CMK (cell line): ENCODE results near the gene MAZ.
"Not testable (repeated sequence)": the region's sequence is repeated elsewhere in the genome, so short reads cannot be mapped to it uniquely, and the experiment has no call there.

Source experiments
- DNase-seq: peaks from one replicate; pipeline ENCODE4 v3.0.0-alpha.2; 2010; ENCODE audit warnings: low read depth

The MAZ gene

DNA sequence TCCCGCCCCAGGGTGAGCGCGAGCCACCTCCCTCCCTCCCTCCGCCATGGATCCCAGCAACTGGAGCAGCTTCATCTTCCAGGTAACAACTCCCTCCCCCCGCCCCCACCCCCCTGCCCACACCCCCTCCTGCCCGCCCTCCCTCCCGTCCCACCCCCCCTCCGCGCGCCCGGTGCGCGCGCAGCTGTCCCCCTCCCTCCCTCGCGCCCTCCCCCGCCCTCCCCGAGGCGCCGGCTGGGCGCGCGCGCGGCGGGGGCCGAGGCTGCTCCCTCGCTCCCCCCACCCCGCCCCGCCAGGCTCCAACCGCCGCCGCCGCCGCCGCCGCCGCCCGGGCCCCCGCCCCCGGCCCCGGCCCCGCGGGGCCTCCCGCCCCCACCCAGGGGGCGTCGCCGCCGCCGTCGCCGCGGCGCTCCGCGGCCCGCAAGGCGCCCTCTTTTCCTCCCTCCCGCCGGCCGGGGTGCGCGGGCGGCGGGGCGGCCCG is at the start of gene MAZ:
Gene MAZ (plus strand): TSS at position 431 of the 481 bp plus-strand sequence. CDS start 173 bp downstream, outside the sequence.
- peak; percentile 87 for DNase-seq

GRCh38 chr16:29756654-29757053 is 49.7 kb upstream of the MAZ start:
- DNase-seq = no peak

- not testable (repeated sequence) for DNase-seq
Observed at GRCh38 chr16:29757086-29757485, 49.2 kb upstream of the MAZ start.

DNA sequence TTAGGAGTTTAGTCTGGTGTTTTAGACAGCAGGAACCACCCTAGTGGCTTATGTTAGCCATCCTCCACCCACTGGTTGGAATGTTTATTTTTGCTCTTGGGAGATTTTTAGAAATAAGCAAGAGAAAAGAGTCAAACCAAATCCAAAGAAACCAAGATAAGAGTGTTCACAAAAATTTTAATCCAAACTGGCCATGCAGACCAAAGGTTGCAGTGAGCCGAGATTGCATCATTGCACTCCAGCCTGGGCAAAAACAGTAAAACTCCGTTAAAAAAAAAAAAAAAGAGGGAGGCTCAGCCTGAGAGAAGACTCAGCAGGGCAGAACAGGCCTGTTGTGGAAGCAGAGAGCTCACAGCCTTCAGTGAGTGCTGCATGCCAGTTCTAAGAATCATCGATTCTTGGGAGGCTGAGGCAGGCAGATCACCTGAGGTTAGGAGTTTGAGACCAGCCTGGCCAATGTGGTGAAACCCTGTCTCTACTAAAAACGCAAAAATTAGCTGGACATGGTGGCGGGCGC is 48.3 kb upstream of the MAZ start:
- DNase-seq = no peak

DNA sequence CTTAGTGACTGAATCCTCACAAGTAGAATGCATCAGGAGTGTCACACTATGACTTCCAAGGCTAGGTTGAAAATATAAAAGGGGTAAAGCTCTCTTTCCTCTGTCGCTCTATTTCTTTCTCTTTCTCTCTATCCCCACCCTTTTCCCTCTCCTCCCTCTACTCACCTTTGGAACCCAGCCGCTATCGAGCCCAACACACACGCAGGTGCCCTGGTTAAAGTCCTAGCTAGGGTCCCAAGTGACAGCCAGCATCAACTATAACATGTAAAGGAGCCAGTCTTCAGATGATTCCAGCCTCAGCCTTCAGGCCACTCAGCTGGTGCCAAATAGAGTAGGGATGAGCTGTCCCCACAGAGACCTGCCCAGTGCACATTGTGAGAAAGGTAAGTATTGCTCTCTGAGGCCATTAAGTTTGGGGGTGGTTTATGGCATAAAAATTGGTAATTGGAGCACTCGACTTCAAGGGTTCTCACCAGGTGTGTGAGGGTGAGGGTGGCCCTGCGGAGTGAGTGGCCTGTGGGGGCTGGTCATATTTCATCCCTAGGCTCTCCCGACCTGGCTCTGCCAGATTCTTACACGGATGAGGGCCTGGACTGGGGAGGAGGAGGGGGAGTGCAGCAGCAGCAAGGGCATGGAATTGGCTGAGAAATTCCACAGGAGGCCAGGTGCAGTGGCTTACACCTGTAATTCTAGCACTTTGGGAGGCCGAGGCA is 45.6 kb upstream of the MAZ start:
- no peak for DNase-seq

DNA sequence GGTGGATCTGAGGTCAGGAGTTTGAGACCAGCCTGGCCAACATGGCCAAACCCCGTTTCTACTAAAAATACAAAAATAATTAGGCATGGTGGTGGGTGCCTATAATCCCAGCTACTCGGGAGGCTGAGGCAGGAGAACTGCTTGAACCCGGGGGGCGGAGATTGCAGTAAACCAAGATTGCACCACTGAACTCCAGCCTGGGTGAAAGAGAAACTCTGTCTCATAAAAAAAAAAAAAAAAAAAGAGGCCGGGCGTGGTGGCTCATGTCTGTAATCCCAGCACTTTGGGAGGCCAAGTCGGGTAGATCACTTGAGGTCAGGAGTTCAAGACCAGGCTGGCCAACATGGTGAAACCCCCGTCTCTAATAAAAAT is 45.1 kb upstream of the MAZ start:
- DNase-seq = not testable (repeated sequence)

DNA sequence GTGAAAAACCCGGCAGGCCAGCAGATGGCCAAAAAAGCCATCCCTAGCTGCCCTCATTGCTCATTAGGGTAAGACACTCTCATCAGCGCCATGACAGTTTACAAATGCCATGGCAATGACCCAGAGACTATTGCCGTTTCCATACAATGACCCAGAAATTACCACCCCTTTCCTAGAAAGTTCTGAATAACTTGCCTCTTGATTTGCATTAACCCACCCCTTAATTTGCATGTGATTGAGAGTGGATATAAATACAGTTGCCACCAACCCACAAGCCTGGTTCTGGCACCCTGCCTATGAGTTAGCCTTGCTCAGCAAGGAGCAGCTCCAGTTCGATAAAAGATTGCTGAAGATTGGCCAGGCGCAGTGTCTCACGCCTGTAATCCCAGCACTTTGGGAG is 44.4 kb upstream of the MAZ start:
- DNase-seq = no peak

DNA sequence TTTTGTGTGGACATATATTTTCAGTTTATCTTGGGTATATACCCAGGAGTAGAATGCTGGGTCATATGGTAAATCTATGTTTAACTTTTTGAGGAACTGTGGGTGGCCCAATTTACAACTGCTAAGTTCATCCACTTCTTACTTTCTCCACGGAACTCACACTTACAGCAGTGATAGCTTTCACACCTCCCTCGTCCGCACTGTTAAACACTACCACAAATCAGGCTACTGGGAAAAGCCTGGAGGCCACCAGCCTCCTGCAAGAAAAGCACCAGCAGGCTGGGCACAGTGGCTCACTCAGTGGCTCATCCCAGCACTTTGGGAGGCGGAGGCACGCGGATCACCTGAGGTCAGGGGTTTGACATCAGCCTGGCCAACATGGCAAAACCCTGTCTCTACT is 43.0 kb upstream of the MAZ start:
- no peak for DNase-seq

DNA sequence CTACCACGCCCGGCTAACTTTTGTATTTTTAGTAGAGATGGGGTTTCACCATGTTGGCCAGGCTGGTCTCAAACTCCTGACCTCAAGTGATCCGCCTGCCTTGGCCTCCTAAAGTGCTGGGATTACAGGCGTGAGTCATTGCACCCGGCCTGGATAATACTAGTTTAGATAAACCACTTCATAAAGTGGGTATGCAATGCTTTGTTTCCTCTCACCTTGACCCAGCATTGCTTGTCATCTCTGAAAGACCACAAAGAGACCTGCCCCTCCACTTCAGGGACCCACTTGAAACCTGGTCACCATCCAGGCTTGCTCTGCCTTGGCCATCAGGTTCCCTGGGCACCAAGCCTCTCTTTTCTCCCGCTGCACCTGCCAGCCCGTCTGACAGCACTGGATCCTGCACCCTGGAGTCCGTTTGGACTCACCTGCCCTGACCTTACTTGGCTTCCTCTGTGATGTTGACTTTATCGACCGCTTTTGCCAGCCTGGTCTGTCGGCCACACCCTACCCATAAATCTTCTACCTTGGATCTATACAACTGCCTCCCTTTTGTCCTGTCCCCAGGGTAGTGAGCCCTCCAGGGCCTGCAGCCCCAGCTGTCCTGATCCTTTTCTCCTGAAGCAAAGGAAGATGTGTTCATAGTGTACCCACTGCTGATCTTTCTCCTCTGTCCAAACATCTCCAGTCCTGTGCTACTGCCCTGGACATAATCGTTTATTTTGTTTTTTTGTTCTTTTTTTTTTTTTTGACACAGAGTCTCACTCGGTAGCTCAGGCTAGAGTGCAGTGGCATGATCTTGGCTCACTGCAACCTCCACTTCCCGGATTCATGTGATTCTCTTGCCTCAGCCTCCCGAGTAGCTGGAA is 40.9 kb upstream of the MAZ start:
- DNase-seq = no peak

GRCh38 chr16:29766571-29766970 is 39.8 kb upstream of the MAZ start:
- no peak for DNase-seq

GRCh38 chr16:29767062-29767461 is 39.3 kb upstream of the MAZ start:
- DNase-seq = no peak

GRCh38 chr16:29769507-29769906 is 36.8 kb upstream of the MAZ start:
- DNase-seq = no peak

- no peak for DNase-seq
Observed at GRCh38 chr16:29770250-29770929, 35.9 kb upstream of the MAZ start.

GRCh38 chr16:29772330-29772729 is 34.0 kb upstream of the MAZ start:
- not testable (repeated sequence) for DNase-seq

DNA sequence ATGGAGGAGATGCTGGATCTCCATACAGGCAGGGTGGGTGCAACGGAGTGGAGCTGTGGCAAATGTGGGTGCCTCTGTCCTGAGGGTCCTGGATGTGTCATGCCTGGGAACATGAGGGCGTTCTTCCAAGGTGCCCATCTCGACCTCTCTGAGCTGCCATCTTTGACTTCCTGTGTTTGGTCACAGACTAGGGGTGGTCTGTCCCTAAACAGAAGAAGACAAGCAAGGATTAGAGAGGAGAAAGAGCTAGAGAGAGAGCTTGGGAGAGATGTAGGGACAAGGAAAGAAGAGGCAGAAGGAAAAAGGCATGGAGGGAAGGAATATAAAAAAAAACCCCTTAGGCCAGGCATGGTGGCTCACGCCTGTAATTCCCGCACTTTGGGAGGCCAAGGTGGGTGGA is 31.6 kb upstream of the MAZ start:
- no peak for DNase-seq

GRCh38 chr16:29775742-29776408 is 30.5 kb upstream of the MAZ start:
- no peak for DNase-seq

GRCh38 chr16:29777576-29778350 is 28.6 kb upstream of the MAZ start, which contains the start of gene ZG16:
Gene ZG16 (plus strand): TSS chr16:29778256. CDS start chr16:29779267, 1,011 bp downstream.
- no peak for DNase-seq

- DNase-seq = no peak
Observed at GRCh38 chr16:29779474-29779873, 26.9 kb upstream of the MAZ start.

- DNase-seq = not testable (repeated sequence)
Observed at GRCh38 chr16:29783094-29783953, 23.0 kb upstream of the MAZ start.

GRCh38 chr16:29784157-29784556 is 22.2 kb upstream of the MAZ start:
- DNase-seq = no peak
